Cerebellar nuclear complex (tissue), 1 donor: Measurements from ENCODE around the gene CACNB3.
"Not testable (repeated sequence)": the region's sequence is repeated elsewhere in the genome, so short reads cannot be mapped to it uniquely, and the experiment has no call there.

ENCODE experiments used
- DNase-seq, 2 experiments: peaks; one replicate each; lab custom pipeline; 2025; lab: John Stamatoyannopoulos, UW

Gene CACNB3

DNA sequence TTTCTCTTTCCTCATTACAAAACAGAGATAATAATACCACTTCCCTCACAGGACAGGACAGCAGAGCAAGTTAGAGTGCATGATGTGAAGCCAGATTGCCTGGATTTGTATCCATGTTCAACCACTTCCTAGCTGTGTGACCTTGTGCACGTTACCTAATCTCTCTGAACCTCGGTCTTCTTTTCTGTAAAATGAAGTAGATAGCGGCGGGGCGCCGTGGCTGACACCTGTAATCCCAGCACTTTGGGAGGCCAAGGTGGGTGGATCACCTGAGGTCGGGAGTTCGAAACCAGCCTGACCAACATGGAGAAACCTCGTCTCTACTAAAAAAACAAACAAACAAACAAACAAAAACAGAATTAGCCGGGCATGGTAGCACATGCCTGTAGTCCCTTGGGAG is 36.6 kb downstream of the CACNB3 start:
- DNase-seq = not testable (repeated sequence)

DNA sequence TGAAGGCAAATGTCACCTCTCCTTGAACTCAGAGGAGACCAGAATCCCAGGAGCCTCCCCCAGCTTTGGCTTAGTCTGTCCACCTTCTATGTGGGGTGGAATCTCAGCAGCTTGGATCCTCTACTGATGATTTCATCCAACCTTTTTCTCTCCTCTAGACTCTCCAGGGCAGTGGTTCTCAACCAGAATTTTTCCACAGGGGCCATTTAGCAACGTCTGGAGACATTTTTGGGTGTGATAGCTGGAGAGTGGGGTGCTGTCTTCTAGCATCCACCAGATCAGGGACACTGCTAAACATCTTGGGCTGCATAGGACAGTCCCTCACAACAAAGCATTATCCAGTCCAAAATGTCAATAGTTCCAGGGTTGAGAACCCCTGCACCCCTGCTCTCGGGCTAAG is 38.1 kb downstream of the CACNB3 start:
- DNase-seq = no peak

- no peak for DNase-seq
Observed at GRCh38 chr12:48857278-48857994, 39.1 kb downstream of the CACNB3 start.

DNA sequence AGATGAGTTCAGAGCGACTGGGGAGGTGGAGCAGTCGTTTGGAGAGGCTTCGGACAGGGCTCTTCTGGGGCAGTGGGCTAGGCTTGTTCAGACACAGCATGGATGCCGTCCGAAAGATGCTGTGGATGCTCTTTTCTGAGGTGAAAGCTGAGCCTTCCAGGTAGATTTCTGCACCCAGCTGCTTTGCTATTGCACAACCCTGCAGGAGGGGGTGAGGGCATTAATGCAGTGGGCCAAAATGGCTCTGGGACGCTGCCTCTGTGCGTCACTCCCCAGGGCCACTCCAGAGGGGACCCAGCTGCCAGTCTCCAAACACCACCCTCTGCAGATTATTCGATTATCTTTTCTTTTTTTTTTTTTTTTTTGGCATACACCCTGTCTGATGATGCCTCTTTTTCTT is 39.7 kb downstream of the CACNB3 start:
- DNase-seq = no peak

DNA sequence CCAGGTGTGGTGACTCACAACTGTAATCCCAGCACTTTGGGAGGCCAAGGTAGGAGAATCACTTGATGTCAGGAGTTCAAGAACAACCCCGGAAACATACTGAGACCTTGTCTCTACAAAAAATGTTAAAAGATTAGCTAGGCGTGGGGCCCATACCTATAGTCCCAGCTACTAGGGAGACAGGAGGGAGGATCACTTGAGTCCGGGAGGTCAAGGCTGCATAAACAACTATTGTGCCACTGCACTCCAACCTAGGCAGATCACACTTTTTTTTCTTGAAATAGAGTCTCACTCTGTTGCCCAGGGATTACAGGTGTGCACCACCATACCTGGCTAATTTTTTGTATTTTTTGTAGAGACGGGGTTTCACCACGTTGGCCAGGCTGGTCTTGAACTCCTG is 41.3 kb downstream of the CACNB3 start:
- DNase-seq = no peak

GRCh38 chr12:48860236-48860635 is 41.9 kb downstream of the CACNB3 start:
- not testable (repeated sequence) for DNase-seq

DNA sequence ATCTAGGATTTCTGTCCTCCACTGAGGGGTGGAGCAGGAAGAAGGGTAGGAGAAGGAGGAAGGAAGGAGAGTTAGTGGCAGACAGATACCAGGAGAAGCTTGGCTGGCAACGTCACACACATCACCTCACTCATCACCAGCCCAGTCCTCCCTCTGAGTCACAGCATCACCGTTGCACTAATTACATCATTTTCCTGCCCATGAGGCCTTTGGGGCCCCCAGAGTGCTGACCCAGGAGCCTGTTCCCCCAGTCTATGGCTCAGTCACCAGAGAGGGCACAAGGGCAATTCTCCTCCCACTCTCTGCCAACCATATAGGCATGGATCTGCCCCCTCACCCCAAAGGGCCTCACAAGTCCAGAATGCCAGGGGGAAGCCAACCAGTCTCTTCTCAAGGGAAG is 42.8 kb downstream of the CACNB3 start:
- no peak for DNase-seq

DNA sequence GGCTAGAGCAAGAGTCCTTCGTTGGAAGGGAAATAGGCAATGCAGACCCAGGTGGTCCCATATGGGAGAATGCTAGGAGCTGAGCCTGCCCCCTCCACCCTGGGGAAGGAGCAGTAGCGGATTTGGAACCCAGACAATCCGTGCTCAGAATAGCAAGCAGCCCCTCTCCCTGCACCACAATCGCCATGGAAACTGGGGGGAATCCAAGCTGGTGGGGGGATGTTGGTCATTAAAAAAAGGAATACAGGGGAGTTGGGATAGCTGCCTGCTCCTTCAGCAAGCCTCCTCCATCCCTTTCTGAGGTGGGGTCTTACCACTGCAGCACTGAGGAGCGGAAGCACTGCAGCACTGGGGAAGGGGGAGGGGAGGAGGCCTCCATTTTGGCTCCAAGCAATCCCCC is 44.5 kb downstream of the CACNB3 start:
- no peak for DNase-seq

- no peak for DNase-seq
Observed at GRCh38 chr12:48863291-48863690, 45.0 kb downstream of the CACNB3 start.

GRCh38 chr12:48865281-48866051 is 47.2 kb downstream of the CACNB3 start, which contains the start of gene RND1:
RND1 (minus strand) TSS chr12:48865870; CDS start chr12:48865767, 103 bp downstream.
- DNase-seq = peak; percentile 35 to 80

- DNase-seq = no peak
Observed at GRCh38 chr12:48866052-48866711, 47.9 kb downstream of the CACNB3 start.

DNA sequence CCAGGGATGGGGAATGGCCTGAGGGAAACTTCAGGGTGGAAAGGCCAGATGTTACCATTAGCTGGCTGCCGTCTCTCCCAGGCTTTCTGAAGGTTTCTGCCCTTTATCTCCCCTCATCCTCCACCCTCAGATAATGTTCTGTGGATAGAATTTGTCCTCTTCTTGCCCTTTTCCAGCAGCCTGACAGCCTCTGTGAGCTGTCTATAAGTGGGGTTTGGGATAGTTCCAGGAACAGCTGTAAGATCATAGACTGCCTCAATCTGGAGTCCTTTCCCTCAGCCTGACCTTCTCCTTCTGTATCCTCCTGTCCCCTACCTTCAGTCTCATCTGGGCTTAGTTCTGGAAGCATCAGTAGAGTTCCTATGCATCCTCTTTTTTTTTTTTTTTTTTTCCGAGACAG is 50.2 kb downstream of the CACNB3 start:
- no peak for DNase-seq

GRCh38 chr12:48869191-48869590 is 50.9 kb downstream of the CACNB3 start:
- DNase-seq = no peak

GRCh38 chr12:48873096-48873495 is 54.8 kb downstream of the CACNB3 start:
- DNase-seq = no peak

DNA sequence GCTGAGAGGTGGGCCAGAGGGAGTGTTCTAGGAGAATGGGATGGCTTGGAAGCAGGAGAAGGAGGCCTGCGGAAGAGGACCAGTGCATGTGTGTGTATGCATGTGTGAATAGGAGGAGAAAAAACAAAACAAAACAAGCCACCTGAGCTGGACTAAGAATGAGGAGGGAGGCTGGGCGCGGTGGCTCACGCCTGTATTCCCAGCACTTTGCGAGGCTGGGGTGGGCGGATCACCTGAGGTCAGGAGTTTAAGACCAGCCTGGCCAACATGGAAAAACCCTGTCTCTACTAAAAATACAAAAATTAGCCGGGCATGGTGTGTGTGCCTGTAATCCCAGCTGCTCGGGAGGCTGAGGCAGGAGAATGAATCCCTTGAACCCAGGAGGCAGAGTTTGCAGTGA is 55.2 kb downstream of the CACNB3 start:
- DNase-seq = not testable (repeated sequence)

DNA sequence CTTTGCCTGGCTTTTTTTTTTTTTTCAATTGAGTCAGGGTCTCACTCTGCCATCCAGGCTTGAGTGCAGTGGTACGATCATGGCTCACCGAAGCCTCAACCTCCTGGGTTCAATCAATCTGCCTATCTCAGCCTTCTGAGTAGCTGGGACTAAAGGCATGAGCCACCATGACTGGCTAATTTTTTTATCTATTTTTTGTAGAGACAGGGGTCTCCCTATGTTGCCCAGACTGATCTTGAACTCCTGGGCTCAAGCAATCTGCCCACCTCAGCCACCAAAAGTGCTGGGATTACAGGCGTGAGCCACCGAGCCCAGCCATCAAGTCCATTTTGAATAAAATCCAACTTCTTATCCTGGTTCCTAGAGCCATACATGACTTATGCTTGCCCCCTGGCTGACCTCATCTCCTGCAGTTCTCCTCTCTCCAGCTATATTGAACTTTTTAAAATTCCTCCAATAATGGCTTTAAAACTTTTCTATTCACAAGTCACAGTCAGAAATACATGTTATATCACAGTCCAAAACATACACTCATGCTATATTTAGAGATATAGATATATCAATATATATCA is 57.7 kb downstream of the CACNB3 start:
- no peak for DNase-seq
